GM21515 (cell line): ENCODE results near the gene GIT2.

ENCODE experiments used
- ATAC-seq: cut with Tn5 transposase; IDR thresholded peaks from one replicate; pipeline ENCODE4 v1.9.1; 2021; ENCODE audit not compliant: unreplicated experiment

Gene GIT2

DNA sequence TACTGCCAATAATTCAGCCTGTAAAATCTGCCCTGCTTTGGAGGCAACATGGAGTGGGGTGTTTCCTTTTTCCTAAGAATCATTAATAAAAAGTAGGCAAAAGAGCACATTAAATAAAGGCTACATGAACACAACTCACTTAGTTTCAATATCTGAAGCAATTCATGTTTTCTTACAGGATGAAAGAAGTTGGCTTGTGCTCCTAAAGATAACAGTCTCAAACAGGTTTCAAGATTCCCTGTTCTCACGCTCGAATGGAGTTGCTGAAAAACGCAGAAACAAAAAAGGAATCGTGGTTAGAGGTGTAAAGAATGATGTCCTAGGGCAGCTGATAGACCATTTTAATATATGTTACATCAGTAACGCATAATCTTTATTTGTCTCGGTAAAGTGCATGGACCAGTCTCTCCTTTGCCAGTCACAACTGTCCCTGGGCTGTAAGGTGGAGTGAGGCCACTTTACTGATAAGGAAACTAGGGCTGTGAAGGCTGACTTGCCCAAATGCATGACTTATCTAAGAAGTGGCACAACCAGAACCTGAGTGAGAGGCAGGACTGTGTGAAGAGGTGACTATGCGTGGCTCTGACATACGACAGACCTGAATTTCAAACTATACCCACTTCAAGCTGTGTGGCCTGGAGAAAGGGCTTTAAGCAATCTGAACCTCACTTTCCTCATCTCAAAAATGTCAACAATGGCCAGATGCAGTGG, 12.6 kb downstream of the GIT2 start:
- ATAC-seq = no peak

DNA sequence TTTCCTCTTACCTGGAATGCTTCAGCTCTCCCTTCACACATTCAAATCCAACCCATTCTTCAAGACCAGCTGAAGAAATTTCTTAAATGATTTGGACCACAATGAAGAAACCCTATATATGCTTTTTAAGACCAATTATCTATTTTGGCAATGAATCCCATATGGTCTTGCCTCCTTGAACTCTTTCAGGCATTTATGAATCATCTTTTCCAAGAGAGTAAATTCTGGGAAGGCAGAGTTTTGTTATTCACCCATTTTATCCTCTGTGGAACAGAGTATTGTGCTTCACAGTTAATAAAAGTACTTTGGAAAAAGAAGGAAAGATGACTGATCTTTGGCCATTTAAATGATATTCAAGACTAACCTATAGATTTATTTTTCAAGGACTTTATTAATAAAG, 14.0 kb downstream of the GIT2 start:
- ATAC-seq = no peak

- no peak for ATAC-seq
Observed at GRCh38 chr12:109981311-109981710, 14.9 kb downstream of the GIT2 start.

- no peak for ATAC-seq
Observed at GRCh38 chr12:109972821-109973220, 23.3 kb downstream of the GIT2 start.

GRCh38 chr12:109968801-109969200, 27.4 kb downstream of the GIT2 start:
- ATAC-seq = no peak

DNA sequence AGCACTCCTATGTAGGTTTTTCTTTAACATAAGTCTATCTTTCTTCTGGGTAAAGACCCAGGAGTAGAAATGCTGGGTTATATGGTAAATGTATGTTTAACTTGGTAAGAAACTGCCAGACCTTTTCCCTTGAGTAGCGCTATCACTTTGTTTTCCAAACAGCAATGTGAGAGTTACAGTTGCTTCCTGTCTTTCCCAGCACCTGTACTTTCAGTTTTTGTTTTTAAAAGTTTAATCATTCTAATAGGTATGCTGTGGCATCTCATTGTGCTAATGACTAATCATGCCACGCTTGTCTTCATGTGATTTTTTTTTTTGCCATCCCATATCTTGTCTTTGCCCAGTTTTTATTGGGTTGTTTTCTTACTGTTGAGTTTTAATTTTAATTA, 28.1 kb downstream of the GIT2 start:
- ATAC-seq = no peak

DNA sequence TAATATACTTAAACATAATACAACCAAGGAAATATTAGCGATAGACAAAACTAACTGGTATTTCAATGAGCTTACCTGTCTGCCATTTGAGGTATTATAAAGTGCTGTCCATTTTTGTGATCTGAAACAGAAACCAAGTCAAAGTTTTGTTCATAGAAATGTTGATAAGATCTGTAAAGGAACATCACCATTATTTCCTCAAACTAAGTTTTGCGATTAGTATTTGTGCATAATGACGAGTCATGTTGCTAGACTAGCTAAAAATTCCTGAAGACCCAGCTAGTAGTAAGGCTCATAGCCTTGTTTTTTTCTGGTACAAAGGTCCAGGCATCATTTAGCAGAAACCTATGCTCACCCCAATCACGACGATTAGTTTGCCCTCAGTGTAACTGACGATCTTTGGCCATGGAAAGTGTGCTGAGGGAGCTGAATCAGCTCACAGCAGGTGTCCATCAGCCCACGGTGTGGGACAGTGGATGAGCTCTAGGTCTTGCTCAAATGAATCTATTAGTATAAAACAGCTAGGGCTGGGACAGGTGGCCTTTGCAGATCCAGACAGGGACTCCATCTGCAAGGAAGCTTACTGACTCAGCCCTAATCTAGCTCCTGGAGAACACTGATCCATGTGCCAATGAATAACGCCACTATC, 28.7 kb downstream of the GIT2 start:
- ATAC-seq = no peak

- no peak for ATAC-seq
Observed at GRCh38 chr12:109966546-109966945, 29.6 kb downstream of the GIT2 start.

DNA sequence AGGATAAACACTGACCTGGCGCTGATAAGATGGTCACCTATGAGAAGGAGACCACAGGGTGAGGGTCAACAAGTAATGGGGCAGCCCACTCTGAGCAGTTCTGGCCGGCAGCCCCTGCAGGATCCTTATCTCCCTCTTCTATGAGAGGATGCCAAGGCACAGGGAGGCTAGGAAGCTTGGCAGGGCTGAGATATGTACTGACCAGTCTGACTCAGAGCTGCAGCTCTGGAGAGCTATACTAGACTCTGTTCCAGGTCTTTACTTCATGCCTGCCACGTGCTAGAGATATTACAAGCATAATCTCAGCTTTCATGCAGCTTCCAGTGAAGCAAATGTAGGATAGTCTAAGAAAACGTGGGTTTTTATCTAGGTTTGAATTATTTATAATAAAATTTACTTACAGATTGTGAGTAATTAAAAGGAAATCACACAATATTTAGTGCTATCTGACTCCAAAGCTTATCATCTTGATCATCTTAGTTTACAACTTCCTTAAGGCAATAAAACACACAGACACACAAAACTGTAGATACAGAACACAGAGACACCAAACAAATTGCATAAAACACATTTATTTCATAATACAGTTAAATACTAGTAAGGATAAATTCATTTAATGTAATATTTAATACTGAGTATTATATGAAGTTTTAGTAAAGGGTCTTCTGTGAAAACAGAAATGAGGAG, 32.3 kb downstream of the GIT2 start:
- no peak for ATAC-seq

DNA sequence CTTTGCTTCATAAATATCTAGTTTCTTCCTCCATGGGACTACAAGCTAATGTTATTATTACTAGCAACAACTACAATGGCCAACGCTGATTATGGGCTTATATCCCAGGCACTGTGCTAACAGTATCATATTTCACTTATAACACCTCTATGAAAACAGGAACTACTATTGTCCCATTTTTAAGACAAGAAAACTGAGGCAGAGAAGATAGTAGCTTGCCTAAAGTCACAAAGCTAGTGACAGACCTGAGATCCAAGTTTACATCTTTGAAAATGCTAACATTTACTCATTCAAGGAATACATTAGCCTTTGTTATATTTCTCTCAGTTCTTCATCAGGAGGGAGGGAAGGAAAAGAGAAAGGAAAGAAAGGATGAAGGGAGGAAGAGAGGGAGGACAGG, 32.8 kb downstream of the GIT2 start:
- no peak for ATAC-seq

DNA sequence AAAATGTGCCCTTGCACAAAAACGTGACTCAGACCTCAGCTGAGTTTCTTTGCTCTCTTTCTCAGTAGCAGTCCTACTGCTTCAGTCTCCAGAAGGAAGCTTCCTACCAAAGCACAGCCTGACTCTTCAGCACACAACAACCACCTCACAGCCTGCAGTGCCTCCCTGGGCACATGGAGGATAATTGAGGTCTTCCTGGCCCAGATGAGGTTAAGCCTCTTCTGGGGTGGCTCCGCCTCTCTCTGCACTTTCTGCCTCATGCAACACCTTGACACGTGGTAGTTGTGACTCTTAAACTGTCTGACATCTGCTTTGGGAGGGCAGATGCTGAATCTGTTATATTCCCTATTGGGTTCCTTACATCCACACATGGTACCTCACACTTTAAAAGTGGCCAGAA, 33.8 kb downstream of the GIT2 start:
- ATAC-seq = no peak

DNA sequence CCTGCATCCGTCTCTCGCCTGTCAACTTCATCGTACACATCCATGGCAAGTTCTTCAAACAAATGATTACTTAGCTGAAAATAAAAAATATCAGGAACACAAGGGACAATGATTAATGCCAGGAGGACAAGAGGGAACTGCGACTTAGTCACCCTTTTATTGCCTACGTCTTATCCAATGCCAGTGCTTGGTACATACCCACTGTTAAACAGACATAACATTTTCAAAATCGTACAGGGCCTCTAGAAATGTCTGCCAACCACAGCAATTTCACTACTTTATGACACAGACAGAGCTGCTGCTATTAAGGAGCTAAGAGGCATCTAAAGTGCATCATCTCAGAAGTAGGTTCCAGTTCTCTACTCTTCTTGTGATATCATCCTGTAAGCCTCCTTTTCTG, 34.6 kb downstream of the GIT2 start:
- ATAC-seq = no peak

GRCh38 chr12:109961201-109961600, 35.0 kb downstream of the GIT2 start:
- no peak for ATAC-seq

DNA sequence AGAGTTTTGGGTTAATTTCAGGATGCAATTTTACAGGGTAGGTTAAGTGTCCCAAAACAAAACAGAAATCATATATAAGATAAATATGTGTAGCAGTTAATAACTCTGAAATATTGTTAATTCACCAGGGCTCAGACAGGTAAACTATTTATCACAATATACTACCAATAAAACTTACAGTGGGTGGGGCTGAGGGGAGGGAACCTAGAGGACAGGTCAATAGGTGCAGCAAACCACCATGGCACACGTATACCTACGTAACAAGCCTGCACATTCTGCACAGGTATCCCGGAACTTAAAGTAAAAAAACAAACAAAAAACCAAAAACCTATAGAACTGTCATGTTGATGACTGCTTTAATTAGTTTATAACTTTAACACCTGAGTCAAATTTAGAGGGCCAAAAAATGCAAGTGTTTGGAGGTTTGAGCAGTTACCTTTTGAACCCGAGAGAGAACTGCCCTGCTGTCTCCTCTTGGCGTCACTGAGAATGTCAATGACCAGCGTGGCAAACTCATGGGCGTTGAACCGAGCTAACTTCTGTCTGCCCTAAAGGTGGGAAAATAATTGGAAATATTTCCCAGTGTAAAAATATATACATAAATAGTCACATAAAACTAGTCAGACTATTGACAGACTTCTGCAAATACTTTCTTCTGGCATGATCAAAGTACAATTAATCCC, 36.6 kb downstream of the GIT2 start:
- no peak for ATAC-seq

- ATAC-seq = no peak
Observed at GRCh38 chr12:109958374-109958773, 37.8 kb downstream of the GIT2 start.

DNA sequence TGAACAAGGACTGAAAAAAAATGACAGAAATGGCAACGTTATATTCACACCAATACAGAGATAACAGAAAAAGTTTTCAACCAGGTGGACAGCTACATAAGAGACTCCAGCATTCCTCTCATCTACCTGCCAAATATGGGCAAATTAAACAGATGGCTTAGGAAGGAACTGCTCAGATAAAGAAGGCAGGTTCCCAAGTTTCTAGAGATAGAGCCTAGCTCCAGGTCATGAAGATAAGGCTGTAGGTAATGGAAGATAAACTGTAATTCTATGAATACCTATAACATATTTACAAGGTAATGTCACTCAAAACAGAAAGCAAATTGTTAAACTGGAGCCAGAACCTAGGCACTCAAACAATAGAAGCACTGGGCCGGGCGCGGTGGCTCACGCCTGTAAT, 42.5 kb downstream of the GIT2 start:
- ATAC-seq = no peak

DNA sequence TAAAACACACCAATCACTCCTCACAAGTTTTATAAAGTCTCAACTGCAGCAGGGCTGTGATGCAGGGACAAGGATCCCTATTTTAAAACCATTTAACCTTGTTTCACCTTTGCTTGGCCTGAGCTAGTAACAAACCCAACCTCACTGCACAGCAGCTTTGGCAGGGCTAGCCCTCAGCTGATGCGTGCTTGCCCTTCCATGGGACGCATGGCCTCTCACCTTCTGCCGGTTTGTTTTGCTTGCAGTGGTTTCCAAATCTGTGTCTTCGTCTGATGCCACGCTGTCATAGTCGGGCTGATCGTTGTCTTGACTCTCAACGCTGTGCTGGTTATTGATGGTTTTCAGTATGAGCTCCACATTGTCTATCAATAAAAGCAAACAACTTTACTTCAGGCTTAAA, 43.3 kb downstream of the GIT2 start:
- no peak for ATAC-seq

- ATAC-seq = no peak
Observed at GRCh38 chr12:109952160-109952858, 43.9 kb downstream of the GIT2 start.

- ATAC-seq = no peak
Observed at GRCh38 chr12:109951751-109952150, 44.4 kb downstream of the GIT2 start.

GRCh38 chr12:109951136-109951535, 45.0 kb downstream of the GIT2 start:
- no peak for ATAC-seq

GRCh38 chr12:109950625-109951024, 45.5 kb downstream of the GIT2 start:
- no peak for ATAC-seq
